ENCODE measurements around the gene EMB. TPM values are rescaled to one million over a fixed set of nuclear protein-coding genes. Genes with fewer than 3 reads are reported as not detected.
"Not testable (repeated sequence)": the region's sequence is repeated elsewhere in the genome, so short reads cannot be mapped to it uniquely, and the experiment has no call there.

The EMB gene
- total and polyA plus RNA-seq, 4 donors: 0.90 to 16.1 (median 2.1) TPM

DNA sequence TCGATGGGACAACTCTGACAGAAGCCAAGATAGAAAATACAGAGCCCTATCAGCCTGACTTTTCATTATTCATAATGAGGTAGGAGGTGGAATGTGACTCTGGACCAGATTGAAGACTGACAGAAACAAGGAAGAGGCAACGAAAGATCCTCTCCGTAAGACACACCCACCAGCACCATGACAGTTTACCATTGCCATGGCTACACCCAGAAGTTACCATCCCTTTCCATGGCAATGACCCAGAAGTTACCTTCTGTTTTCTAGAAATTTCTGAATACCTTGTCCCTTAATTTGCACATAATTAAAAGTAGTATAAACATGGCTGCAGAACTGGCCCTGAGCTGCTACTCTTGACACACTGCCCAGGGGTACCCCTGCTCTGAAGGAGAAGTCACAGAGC lies 24.5 kb downstream of the EMB start:
- not testable (repeated sequence) for H3K4me1 ChIP-seq (ENCODE audit: control insufficient read depth in 4 of 4, insufficient read depth in 4 of 4, low read length in 3 of 4); H3K9ac ChIP-seq (ENCODE audit: low read depth in 1 of 2, low read length in 2 of 2)

DNA sequence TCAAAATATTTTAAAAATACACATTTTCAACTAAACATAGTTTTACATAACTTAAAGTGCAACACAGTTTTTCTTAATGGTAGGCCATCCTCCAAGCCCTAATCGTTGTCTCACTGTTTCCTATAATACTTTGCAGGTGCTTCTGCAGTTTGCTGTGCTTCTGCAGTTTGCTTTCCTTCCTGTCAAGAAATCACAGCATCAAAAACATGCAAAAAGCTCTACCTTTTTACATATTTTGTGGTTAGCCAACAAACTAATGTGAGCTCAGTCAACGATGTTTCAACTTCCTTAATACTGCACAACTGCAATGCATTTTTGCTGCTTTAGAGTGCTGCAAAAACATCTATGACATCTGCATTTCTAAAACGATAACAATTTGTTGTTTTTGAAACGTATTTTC lies 25.2 kb downstream of the EMB start:
- WGBS: 54% methylated on average over 4 of the region's 4 CpGs
- TF ChIP-seq RXRA (IDR thresholded peaks at IDR 0.05): no peak
- TF ChIP-seq, protein P1, sequence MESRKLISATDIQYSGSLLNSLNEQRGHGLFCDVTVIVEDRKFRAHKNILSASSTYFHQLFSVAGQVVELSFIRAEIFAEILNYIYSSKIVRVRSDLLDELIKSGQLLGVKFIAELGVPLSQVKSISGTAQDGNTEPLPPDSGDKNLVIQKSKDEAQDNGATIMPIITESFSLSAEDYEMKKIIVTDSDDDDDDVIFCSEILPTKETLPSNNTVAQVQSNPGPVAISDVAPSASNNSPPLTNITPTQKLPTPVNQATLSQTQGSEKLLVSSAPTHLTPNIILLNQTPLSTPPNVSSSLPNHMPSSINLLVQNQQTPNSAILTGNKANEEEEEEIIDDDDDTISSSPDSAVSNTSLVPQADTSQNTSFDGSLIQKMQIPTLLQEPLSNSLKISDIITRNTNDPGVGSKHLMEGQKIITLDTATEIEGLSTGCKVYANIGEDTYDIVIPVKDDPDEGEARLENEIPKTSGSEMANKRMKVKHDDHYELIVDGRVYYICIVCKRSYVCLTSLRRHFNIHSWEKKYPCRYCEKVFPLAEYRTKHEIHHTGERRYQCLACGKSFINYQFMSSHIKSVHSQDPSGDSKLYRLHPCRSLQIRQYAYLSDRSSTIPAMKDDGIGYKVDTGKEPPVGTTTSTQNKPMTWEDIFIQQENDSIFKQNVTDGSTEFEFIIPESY (IDR thresholded peaks at IDR 0.05): no peak
- TF ChIP-seq YY1 (IDR thresholded peaks at IDR 0.05): no peak
- TF ChIP-seq, protein P2, sequence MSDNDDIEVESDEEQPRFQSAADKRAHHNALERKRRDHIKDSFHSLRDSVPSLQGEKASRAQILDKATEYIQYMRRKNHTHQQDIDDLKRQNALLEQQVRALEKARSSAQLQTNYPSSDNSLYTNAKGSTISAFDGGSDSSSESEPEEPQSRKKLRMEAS (IDR thresholded peaks at IDR 0.05): no peak
- no peak for TF ChIP-seq HNF4A (conservative IDR thresholded peaks at IDR 0.05)
- TF ChIP-seq FOXA1 (IDR thresholded peaks at IDR 0.05): no peak
- no peak for TF ChIP-seq JUND (IDR thresholded peaks at IDR 0.05)
- TF ChIP-seq RAD21 (IDR thresholded peaks at IDR 0.05): no peak
- no peak for TF ChIP-seq FOXA2 (IDR thresholded peaks at IDR 0.05)
- TF ChIP-seq, protein P3, sequence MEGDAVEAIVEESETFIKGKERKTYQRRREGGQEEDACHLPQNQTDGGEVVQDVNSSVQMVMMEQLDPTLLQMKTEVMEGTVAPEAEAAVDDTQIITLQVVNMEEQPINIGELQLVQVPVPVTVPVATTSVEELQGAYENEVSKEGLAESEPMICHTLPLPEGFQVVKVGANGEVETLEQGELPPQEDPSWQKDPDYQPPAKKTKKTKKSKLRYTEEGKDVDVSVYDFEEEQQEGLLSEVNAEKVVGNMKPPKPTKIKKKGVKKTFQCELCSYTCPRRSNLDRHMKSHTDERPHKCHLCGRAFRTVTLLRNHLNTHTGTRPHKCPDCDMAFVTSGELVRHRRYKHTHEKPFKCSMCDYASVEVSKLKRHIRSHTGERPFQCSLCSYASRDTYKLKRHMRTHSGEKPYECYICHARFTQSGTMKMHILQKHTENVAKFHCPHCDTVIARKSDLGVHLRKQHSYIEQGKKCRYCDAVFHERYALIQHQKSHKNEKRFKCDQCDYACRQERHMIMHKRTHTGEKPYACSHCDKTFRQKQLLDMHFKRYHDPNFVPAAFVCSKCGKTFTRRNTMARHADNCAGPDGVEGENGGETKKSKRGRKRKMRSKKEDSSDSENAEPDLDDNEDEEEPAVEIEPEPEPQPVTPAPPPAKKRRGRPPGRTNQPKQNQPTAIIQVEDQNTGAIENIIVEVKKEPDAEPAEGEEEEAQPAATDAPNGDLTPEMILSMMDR (IDR thresholded peaks at IDR 0.05; ENCODE audit: low read depth, low read length, missing input control): no peak
- TF ChIP-seq NR2F2 (IDR thresholded peaks at IDR 0.05): no peak
- TF ChIP-seq, protein P4, sequence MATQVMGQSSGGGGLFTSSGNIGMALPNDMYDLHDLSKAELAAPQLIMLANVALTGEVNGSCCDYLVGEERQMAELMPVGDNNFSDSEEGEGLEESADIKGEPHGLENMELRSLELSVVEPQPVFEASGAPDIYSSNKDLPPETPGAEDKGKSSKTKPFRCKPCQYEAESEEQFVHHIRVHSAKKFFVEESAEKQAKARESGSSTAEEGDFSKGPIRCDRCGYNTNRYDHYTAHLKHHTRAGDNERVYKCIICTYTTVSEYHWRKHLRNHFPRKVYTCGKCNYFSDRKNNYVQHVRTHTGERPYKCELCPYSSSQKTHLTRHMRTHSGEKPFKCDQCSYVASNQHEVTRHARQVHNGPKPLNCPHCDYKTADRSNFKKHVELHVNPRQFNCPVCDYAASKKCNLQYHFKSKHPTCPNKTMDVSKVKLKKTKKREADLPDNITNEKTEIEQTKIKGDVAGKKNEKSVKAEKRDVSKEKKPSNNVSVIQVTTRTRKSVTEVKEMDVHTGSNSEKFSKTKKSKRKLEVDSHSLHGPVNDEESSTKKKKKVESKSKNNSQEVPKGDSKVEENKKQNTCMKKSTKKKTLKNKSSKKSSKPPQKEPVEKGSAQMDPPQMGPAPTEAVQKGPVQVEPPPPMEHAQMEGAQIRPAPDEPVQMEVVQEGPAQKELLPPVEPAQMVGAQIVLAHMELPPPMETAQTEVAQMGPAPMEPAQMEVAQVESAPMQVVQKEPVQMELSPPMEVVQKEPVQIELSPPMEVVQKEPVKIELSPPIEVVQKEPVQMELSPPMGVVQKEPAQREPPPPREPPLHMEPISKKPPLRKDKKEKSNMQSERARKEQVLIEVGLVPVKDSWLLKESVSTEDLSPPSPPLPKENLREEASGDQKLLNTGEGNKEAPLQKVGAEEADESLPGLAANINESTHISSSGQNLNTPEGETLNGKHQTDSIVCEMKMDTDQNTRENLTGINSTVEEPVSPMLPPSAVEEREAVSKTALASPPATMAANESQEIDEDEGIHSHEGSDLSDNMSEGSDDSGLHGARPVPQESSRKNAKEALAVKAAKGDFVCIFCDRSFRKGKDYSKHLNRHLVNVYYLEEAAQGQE (IDR thresholded peaks at IDR 0.05): no peak
- TF ChIP-seq GABPA (IDR thresholded peaks at IDR 0.05 in 1 of 2, conservative IDR thresholded peaks at IDR 0.05 in 1 of 2): no peak
- TF ChIP-seq HNF4G (IDR thresholded peaks at IDR 0.05): no peak
- no peak for TF ChIP-seq EGR1 (IDR thresholded peaks at IDR 0.05; ENCODE audit: low read depth in 2 of 2)
- TF ChIP-seq TAF1 (conservative IDR thresholded peaks at IDR 0.05): no peak
- no peak for TF ChIP-seq SP1 (IDR thresholded peaks at IDR 0.05)
- TF ChIP-seq, protein P5, sequence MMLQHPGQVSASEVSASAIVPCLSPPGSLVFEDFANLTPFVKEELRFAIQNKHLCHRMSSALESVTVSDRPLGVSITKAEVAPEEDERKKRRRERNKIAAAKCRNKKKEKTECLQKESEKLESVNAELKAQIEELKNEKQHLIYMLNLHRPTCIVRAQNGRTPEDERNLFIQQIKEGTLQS (IDR thresholded peaks at IDR 0.05): no peak
- DNase-seq (ENCODE audit: low spot score): no peak

More for the DNA sequence above, 24.5 kb downstream of the EMB start:
- WGBS: 85% methylated on average over 3 of the region's 3 CpGs
- H3K9me3 ChIP-seq (ENCODE audit: control insufficient read depth in 4 of 4, low read length in 3 of 4); H3K27me3 ChIP-seq (ENCODE audit: control insufficient read depth in 4 of 4, insufficient read depth in 4 of 4, low read length in 3 of 4); H3K4me3 ChIP-seq (ENCODE audit: low read depth in 1 of 3, low read length in 3 of 3); H3K36me3 ChIP-seq (ENCODE audit: control insufficient read depth in 4 of 4, insufficient read depth in 3 of 4, low read depth in 1 of 4, low read length in 3 of 4); H3K27ac ChIP-seq (ENCODE audit: low read depth in 1 of 2, low read length in 2 of 2); DNase-seq (ENCODE audit: low spot score): not testable (repeated sequence)

DNA sequence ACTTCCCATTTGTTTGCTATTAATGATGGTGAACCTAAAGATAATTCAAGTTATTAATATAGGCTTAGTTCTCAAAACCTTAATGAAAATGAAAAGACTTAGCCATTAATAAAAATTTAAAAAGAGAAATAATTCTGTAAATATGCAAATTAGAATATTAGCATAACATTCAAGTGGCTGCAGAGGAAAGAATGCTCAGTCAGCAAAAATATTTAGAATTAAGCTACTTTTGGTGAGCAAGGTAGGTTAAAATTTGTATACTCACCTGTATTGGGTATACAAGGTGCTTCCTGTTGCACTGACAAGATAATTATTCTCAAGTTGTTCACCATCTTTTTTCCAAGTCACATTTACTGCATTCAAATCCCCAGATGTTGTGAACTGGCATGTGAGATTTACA lies 30.2 kb downstream of the EMB start:
- H3K27ac ChIP-seq (ENCODE audit: low read depth in 1 of 2, low read length in 2 of 2); DNase-seq (ENCODE audit: low spot score); H3K4me3 ChIP-seq (ENCODE audit: low read depth in 1 of 3, low read length in 3 of 3); H3K27me3 ChIP-seq (ENCODE audit: control insufficient read depth in 4 of 4, insufficient read depth in 4 of 4, low read length in 3 of 4); H3K9me3 ChIP-seq (ENCODE audit: control insufficient read depth in 4 of 4, low read length in 3 of 4); H3K36me3 ChIP-seq (ENCODE audit: control insufficient read depth in 4 of 4, insufficient read depth in 3 of 4, low read depth in 1 of 4, low read length in 3 of 4); H3K4me1 ChIP-seq (ENCODE audit: control insufficient read depth in 4 of 4, insufficient read depth in 4 of 4, low read length in 3 of 4); H3K9ac ChIP-seq (ENCODE audit: low read depth in 1 of 2, low read length in 2 of 2): not testable (repeated sequence)

More for the DNA sequence above, 25.2 kb downstream of the EMB start:
- no peaks in the 10 kb centered on the region for H3K4me1 ChIP-seq (ENCODE audit: control insufficient read depth in 4 of 4, insufficient read depth in 4 of 4, low read length in 3 of 4)
- H3K9ac ChIP-seq (ENCODE audit: low read depth in 1 of 2, low read length in 2 of 2): no peak overlapping the region
- no peaks in the 10 kb centered on the region for H3K36me3 ChIP-seq (ENCODE audit: control insufficient read depth in 4 of 4, insufficient read depth in 3 of 4, low read depth in 1 of 4, low read length in 3 of 4)
- no peaks in the 10 kb centered on the region for H3K9me3 ChIP-seq (ENCODE audit: control insufficient read depth in 4 of 4, low read length in 3 of 4)
- H3K27me3 ChIP-seq (ENCODE audit: control insufficient read depth in 4 of 4, insufficient read depth in 4 of 4, low read length in 3 of 4): no peaks in the 10 kb centered on the region
- H3K27ac ChIP-seq (ENCODE audit: low read depth in 1 of 2, low read length in 2 of 2): no peak overlapping the region
- no peak overlapping the region for H3K4me3 ChIP-seq (ENCODE audit: low read depth in 1 of 3, low read length in 3 of 3)
